GM12878 (cell line): Measurements from ENCODE around the gene MTTP. TPM values are rescaled to one million over a fixed set of nuclear protein-coding genes. Genes with fewer than 3 reads are reported as not detected.

ENCODE experiments used
- ASH2L ChIP-seq: fragments of 300-600, 200-600 bp; sonication (generic); IDR thresholded peaks from 2 replicates; pipeline ENCODE4 v1.6.1; 2017; ENCODE audit warnings: low read depth, mild to moderate bottlenecking, borderline replicate concordance
- JUNB ChIP-seq: IDR thresholded peaks from 2 replicates; pipeline ENCODE4 v1.6.1; 2016; ENCODE audit warnings: antibody characterized with exemption, mild to moderate bottlenecking
- MXI1 ChIP-seq: fragments of 150-350 bp; IDR thresholded peaks from 2 replicates; pipeline ENCODE4 v1.6.1; 2011; ENCODE audit warnings: low read depth, mild to moderate bottlenecking, inconsistent platforms, low read length, improper control_type of control experiment
- NFXL1 ChIP-seq: fragments of 450-650 bp; IDR thresholded peaks from 2 replicates; pipeline ENCODE4 v1.6.1; 2017; ENCODE audit warnings: antibody characterized with exemption, mild to moderate bottlenecking, borderline replicate concordance
- NFYB ChIP-seq: IDR thresholded peaks from 2 replicates; pipeline ENCODE4 v1.6.1; 2011; ENCODE audit warnings: low read depth, mild to moderate bottlenecking, low read length, improper control_type of control experiment, moderate library complexity; ENCODE audit not compliant: insufficient read depth
- POLR2A ChIP-seq: IDR thresholded peaks from 2 replicates; pipeline ENCODE4 v1.6.1; 2011; ENCODE audit warnings: low read depth, mild to moderate bottlenecking, low read length
- SIN3A ChIP-seq: IDR thresholded peaks from 2 replicates; pipeline ENCODE4 v1.6.1; 2012; ENCODE audit warnings: low read depth, low read length, improper control_type of control experiment
- STAT3 ChIP-seq: IDR thresholded peaks from 2 replicates; pipeline ENCODE4 v1.6.1; 2011; ENCODE audit warnings: low read depth, low read length, improper control_type of control experiment
- polyA plus RNA-seq, 11 experiments: library from polyadenylated mRNA; depleted of rRNA in 4 of 11; unstranded in 6 of 11; stranded (reverse) in 5 of 11; fragments of >200 nt; fragmentation: Nextera tagmentation in 4 of 11; fragmentation: Illumina TruSeq in 1 of 11; extraction: Ambion mirVana in 4 of 11; extraction: Trizol in 1 of 11; gene quantifications; 1 replicate in 1 of 11; 2 replicates in 10 of 11; pipeline versions ENCODE4 v1.2.1 to v1.2.3, GENCODE V29; 2011 to 2016; ENCODE audit warnings: inconsistent platforms in 2 of 11, missing spikeins in 2 of 11, low read depth in 1 of 11
- total RNA-seq, 4 experiments: library from RNA; depleted of rRNA in 3 of 4; stranded (reverse); fragments of >200 nt in 3 of 4; fragmentation: Illumina TruSeq in 1 of 4; extraction: Trizol in 1 of 4; gene quantifications; 2 replicates each; pipeline versions ENCODE4 v1.2.1 to v1.2.3, GENCODE V29; 2013 to 2021
- TF ChIP-seq, protein P1 (sequence below): fragments of 450-650 bp; IDR thresholded peaks from 2 replicates; pipeline ENCODE4 v1.6.1; 2017; ENCODE audit warnings: mild to moderate bottlenecking, low read depth, inconsistent platforms; ENCODE audit not compliant: poor library complexity, severe bottlenecking
- TF ChIP-seq, protein P2 (sequence below): fragments of 450-650 bp; IDR thresholded peaks from 2 replicates; pipeline ENCODE4 v1.6.1; 2017; ENCODE audit warnings: mild to moderate bottlenecking, moderate library complexity
- TF ChIP-seq, protein P3 (sequence below): fragments of 450-650 bp; formaldehyde crosslinking; IDR thresholded peaks from 2 replicates; pipeline ENCODE4 v1.5.0; 2022; ENCODE audit warnings: mild to moderate bottlenecking, missing genetic modification characterization
- TF ChIP-seq, protein P4 (sequence below): IDR thresholded peaks from 2 replicates; pipeline ENCODE4 v1.6.1; 2012; ENCODE audit warnings: improper control_type of control experiment, low read depth, low read length; ENCODE audit not compliant: insufficient replicate concordance

Gene MTTP
- total and polyA plus RNA-seq, 10 of the 15 experiments (the other 5 are each of a cell fraction or from before 2014, with no cell fraction given): 0.08 to 2.2 (median 0.21) TPM; not detected in 1

DNA sequence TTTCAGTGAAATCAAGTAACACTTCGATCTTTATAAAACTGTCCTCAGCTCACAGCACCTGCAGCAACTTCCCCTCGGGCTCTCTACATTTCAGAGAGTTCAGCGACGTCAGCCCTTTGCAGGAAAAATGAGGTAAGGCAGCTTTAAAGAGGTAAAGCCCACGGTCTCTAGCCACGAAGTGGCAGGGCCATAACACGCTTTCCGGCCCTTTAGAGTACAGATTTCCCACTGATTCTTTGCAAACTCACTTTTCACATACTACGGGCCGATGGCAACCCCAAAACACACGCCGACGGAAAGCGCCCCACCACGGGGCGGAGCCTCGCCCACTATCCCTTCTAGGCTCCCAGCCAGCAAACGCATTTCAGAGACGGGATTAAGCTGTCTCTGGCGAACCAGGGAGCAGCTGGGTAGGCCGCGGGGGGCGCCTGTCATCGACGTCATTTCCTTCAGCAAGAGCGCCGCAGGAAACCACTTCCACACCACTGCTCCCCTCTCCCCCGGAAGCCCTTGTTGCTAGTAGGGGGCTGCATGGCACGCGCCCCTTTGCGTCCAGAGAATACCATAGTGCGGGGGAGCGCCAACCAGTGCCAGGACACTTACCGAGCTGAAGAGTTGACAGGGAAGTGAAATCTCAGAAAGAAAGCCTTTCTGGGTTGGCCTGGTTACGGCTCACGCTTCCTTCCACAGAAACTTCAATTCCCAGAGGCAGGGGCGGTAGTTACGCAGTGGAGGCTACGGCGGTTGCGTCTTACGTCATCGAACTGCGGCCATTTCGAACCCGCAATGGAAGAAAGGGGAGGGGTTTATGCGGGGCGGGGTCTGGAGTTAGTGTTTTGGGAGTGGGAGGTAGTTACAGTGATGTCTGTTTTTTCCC is 11.1 kb upstream of the MTTP start, which contains the start of gene TRMT10A (continued):
- TF ChIP-seq, protein P1, sequence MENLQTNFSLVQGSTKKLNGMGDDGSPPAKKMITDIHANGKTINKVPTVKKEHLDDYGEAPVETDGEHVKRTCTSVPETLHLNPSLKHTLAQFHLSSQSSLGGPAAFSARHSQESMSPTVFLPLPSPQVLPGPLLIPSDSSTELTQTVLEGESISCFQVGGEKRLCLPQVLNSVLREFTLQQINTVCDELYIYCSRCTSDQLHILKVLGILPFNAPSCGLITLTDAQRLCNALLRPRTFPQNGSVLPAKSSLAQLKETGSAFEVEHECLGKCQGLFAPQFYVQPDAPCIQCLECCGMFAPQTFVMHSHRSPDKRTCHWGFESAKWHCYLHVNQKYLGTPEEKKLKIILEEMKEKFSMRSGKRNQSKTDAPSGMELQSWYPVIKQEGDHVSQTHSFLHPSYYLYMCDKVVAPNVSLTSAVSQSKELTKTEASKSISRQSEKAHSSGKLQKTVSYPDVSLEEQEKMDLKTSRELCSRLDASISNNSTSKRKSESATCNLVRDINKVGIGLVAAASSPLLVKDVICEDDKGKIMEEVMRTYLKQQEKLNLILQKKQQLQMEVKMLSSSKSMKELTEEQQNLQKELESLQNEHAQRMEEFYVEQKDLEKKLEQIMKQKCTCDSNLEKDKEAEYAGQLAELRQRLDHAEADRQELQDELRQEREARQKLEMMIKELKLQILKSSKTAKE: no peak
- TF ChIP-seq NFYB: peak; percentile 68; the same call in 1 of the 2 replicates
- peak; percentile 67 for TF ChIP-seq MXI1
- TF ChIP-seq, protein P2, sequence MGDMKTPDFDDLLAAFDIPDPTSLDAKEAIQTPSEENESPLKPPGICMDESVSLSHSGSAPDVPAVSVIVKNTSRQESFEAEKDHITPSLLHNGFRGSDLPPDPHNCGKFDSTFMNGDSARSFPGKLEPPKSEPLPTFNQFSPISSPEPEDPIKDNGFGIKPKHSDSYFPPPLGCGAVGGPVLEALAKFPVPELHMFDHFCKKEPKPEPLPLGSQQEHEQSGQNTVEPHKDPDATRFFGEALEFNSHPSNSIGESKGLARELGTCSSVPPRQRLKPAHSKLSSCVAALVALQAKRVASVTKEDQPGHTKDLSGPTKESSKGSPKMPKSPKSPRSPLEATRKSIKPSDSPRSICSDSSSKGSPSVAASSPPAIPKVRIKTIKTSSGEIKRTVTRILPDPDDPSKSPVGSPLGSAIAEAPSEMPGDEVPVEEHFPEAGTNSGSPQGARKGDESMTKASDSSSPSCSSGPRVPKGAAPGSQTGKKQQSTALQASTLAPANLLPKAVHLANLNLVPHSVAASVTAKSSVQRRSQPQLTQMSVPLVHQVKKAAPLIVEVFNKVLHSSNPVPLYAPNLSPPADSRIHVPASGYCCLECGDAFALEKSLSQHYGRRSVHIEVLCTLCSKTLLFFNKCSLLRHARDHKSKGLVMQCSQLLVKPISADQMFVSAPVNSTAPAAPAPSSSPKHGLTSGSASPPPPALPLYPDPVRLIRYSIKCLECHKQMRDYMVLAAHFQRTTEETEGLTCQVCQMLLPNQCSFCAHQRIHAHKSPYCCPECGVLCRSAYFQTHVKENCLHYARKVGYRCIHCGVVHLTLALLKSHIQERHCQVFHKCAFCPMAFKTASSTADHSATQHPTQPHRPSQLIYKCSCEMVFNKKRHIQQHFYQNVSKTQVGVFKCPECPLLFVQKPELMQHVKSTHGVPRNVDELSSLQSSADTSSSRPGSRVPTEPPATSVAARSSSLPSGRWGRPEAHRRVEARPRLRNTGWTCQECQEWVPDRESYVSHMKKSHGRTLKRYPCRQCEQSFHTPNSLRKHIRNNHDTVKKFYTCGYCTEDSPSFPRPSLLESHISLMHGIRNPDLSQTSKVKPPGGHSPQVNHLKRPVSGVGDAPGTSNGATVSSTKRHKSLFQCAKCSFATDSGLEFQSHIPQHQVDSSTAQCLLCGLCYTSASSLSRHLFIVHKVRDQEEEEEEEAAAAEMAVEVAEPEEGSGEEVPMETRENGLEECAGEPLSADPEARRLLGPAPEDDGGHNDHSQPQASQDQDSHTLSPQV: no peak
- TF ChIP-seq POLR2A: peak; percentile 81
- peak; percentile 85; the same call in 1 of the 2 replicates for TF ChIP-seq SIN3A
- 0 out of 2 replicates have a peak, but pooled peaks have one; percentile 42 for TF ChIP-seq ASH2L
- TF ChIP-seq STAT3: no peak
- no peak; the same call in 1 of the 2 replicates for TF ChIP-seq JUNB
- TF ChIP-seq, protein P3, sequence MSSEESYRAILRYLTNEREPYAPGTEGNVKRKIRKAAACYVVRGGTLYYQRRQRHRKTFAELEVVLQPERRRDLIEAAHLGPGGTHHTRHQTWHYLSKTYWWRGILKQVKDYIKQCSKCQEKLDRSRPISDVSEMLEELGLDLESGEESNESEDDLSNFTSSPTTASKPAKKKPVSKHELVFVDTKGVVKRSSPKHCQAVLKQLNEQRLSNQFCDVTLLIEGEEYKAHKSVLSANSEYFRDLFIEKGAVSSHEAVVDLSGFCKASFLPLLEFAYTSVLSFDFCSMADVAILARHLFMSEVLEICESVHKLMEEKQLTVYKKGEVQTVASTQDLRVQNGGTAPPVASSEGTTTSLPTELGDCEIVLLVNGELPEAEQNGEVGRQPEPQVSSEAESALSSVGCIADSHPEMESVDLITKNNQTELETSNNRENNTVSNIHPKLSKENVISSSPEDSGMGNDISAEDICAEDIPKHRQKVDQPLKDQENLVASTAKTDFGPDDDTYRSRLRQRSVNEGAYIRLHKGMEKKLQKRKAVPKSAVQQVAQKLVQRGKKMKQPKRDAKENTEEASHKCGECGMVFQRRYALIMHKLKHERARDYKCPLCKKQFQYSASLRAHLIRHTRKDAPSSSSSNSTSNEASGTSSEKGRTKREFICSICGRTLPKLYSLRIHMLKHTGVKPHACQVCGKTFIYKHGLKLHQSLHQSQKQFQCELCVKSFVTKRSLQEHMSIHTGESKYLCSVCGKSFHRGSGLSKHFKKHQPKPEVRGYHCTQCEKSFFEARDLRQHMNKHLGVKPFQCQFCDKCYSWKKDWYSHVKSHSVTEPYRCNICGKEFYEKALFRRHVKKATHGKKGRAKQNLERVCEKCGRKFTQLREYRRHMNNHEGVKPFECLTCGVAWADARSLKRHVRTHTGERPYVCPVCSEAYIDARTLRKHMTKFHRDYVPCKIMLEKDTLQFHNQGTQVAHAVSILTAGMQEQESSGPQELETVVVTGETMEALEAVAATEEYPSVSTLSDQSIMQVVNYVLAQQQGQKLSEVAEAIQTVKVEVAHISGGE (CRISPR knock-in tag): no peak
- TF ChIP-seq, protein P4, sequence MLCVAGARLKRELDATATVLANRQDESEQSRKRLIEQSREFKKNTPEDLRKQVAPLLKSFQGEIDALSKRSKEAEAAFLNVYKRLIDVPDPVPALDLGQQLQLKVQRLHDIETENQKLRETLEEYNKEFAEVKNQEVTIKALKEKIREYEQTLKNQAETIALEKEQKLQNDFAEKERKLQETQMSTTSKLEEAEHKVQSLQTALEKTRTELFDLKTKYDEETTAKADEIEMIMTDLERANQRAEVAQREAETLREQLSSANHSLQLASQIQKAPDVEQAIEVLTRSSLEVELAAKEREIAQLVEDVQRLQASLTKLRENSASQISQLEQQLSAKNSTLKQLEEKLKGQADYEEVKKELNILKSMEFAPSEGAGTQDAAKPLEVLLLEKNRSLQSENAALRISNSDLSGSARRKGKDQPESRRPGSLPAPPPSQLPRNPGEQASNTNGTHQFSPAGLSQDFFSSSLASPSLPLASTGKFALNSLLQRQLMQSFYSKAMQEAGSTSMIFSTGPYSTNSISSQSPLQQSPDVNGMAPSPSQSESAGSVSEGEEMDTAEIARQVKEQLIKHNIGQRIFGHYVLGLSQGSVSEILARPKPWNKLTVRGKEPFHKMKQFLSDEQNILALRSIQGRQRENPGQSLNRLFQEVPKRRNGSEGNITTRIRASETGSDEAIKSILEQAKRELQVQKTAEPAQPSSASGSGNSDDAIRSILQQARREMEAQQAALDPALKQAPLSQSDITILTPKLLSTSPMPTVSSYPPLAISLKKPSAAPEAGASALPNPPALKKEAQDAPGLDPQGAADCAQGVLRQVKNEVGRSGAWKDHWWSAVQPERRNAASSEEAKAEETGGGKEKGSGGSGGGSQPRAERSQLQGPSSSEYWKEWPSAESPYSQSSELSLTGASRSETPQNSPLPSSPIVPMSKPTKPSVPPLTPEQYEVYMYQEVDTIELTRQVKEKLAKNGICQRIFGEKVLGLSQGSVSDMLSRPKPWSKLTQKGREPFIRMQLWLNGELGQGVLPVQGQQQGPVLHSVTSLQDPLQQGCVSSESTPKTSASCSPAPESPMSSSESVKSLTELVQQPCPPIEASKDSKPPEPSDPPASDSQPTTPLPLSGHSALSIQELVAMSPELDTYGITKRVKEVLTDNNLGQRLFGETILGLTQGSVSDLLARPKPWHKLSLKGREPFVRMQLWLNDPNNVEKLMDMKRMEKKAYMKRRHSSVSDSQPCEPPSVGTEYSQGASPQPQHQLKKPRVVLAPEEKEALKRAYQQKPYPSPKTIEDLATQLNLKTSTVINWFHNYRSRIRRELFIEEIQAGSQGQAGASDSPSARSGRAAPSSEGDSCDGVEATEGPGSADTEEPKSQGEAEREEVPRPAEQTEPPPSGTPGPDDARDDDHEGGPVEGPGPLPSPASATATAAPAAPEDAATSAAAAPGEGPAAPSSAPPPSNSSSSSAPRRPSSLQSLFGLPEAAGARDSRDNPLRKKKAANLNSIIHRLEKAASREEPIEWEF: no peak
- TF ChIP-seq NFXL1: no peak
